ENCODE measurements around the gene CCPG1. TPM values are rescaled to one million over a fixed set of nuclear protein-coding genes. Genes with fewer than 3 reads are reported as not detected.

Gene CCPG1
- total RNA-seq, 1 experiment from 2014 or later, result 54.6 TPM

DNA sequence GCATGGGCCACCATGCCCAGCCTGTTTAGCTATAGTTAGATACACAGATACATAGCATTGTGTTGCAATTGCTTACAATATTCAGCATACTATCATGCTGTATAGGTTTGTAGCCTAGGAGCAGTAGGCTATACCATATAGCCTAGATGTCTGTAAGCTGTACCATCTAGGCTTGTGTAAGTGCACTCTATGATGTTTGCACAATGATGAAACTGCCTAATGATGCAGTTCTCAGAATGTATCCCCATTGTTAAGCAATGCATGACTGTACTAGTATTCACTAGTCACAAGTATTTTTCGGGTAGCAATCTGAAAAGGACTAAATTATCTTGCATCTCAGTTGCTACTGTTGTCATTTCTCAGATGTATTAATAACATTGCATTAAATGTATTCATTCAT, 73.2 kb downstream of the CCPG1 start:
- Histone ChIP-seq H3K36me3 (ENCODE audit: control insufficient read depth, insufficient read depth, low read length) (no peaks in the 10 kb centered on the region; the same call in 1 of the 2 replicates), H3K4me1 (no peaks in the 10 kb centered on the region), H3K4me3 (ENCODE audit: low read depth, low read length) (no peak overlapping the region), H3K9me3 (no peaks in the 10 kb centered on the region), H3K27me3 (replicated peaks; ENCODE audit: control insufficient read depth, insufficient read depth, low read length) (no peaks in the 10 kb centered on the region)
- TF ChIP-seq, protein P1, sequence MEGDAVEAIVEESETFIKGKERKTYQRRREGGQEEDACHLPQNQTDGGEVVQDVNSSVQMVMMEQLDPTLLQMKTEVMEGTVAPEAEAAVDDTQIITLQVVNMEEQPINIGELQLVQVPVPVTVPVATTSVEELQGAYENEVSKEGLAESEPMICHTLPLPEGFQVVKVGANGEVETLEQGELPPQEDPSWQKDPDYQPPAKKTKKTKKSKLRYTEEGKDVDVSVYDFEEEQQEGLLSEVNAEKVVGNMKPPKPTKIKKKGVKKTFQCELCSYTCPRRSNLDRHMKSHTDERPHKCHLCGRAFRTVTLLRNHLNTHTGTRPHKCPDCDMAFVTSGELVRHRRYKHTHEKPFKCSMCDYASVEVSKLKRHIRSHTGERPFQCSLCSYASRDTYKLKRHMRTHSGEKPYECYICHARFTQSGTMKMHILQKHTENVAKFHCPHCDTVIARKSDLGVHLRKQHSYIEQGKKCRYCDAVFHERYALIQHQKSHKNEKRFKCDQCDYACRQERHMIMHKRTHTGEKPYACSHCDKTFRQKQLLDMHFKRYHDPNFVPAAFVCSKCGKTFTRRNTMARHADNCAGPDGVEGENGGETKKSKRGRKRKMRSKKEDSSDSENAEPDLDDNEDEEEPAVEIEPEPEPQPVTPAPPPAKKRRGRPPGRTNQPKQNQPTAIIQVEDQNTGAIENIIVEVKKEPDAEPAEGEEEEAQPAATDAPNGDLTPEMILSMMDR (IDR thresholded peaks at IDR 0.05; ENCODE audit: insufficient read depth in 1 of 2, low read depth in 1 of 2, low read length in 1 of 2, severe bottlenecking in 1 of 2, unreplicated experiment in 1 of 2), result no peak
- no peaks in the 10 kb centered on the region for H3K27me3 Mint-ChIP-seq (ENCODE audit: insufficient read depth, unreplicated experiment)
- ChIA-PET CTCF (no interaction called here), POLR2A (no interaction called here)
- no peak for DNase-seq
- intact Hi-C loops (cut with micrococcal nuclease; ENCODE audit: unreplicated experiment), result no loop called here
- H3K9me3 Mint-ChIP-seq (ENCODE audit: unreplicated experiment), result no peaks in the 10 kb centered on the region
- BruUV-seq (replicated peaks), result no TSS peak
- H3K36me3 Mint-ChIP-seq (ENCODE audit: insufficient read depth, unreplicated experiment), result no peaks in the 10 kb centered on the region
- no peak overlapping the region for H3K4me3 Mint-ChIP-seq (ENCODE audit: unreplicated experiment)
- no peak overlapping the region for H3K27ac Mint-ChIP-seq (ENCODE audit: unreplicated experiment)
- no peaks in the 10 kb centered on the region for H3K4me1 Mint-ChIP-seq (ENCODE audit: low read depth, unreplicated experiment)

- Mint-ChIP-seq H3K27me3 (ENCODE audit: insufficient read depth, unreplicated experiment) (no peaks in the 10 kb centered on the region), H3K9me3 (ENCODE audit: unreplicated experiment) (no peaks in the 10 kb centered on the region), H3K36me3 (ENCODE audit: insufficient read depth, unreplicated experiment) (no peaks in the 10 kb centered on the region), H3K27ac (ENCODE audit: unreplicated experiment) (no peak overlapping the region), H3K4me1 (ENCODE audit: low read depth, unreplicated experiment) (no peaks in the 10 kb centered on the region), H3K4me3 (ENCODE audit: unreplicated experiment) (no peak overlapping the region)
- TF ChIP-seq, protein P1 (IDR thresholded peaks at IDR 0.05; ENCODE audit: insufficient read depth in 1 of 2, low read depth in 1 of 2, low read length in 1 of 2, severe bottlenecking in 1 of 2, unreplicated experiment in 1 of 2), result no peak
- Histone ChIP-seq H3K36me3 (ENCODE audit: control insufficient read depth, insufficient read depth, low read length) (no peaks in the 10 kb centered on the region; the same call in 1 of the 2 replicates), H3K4me3 (ENCODE audit: low read depth, low read length) (no peak overlapping the region), H3K9me3 (no peaks in the 10 kb centered on the region), H3K27me3 (replicated peaks; ENCODE audit: control insufficient read depth, insufficient read depth, low read length) (no peaks in the 10 kb centered on the region), H3K4me1 (no peaks in the 10 kb centered on the region)
- intact Hi-C loops (cut with micrococcal nuclease; ENCODE audit: unreplicated experiment), result no loop called here
- POLR2A ChIA-PET, result no interaction called here
- no TSS peak for BruUV-seq (replicated peaks)
- no peak for DNase-seq
- CTCF ChIA-PET, result no interaction called here
Observed at GRCh38 chr15:55334371-55334770, 73.8 kb downstream of the CCPG1 start.

GRCh38 chr15:55327387-55327786, 80.8 kb downstream of the CCPG1 start:
- no peaks in the 10 kb centered on the region for H3K9me3 ChIP-seq
- no peaks in the 10 kb centered on the region for H3K4me1 ChIP-seq
- Mint-ChIP-seq H3K27me3 (ENCODE audit: insufficient read depth, unreplicated experiment) (no peaks in the 10 kb centered on the region), H3K27ac (ENCODE audit: unreplicated experiment) (no peak overlapping the region), H3K4me1 (ENCODE audit: low read depth, unreplicated experiment) (peaks cover 2% of the 10 kb centered on the region), H3K9me3 (ENCODE audit: unreplicated experiment) (no peaks in the 10 kb centered on the region), H3K4me3 (ENCODE audit: unreplicated experiment) (no peak overlapping the region), H3K36me3 (ENCODE audit: insufficient read depth, unreplicated experiment) (no peaks in the 10 kb centered on the region)
- DNase-seq, result no peak
- intact Hi-C loops (cut with micrococcal nuclease; ENCODE audit: unreplicated experiment), result no loop called here
- POLR2A ChIA-PET, result no interaction called here
- no TSS peak for BruUV-seq (replicated peaks)
- TF ChIP-seq, protein P1 (IDR thresholded peaks at IDR 0.05; ENCODE audit: insufficient read depth in 1 of 2, low read depth in 1 of 2, low read length in 1 of 2, severe bottlenecking in 1 of 2, unreplicated experiment in 1 of 2), result no peak
- CTCF ChIA-PET, result no interaction called here
- no peak overlapping the region for H3K4me3 ChIP-seq (ENCODE audit: low read depth, low read length)
- H3K36me3 ChIP-seq (ENCODE audit: control insufficient read depth, insufficient read depth, low read length), result no peaks in the 10 kb centered on the region; the same call in 1 of the 2 replicates
- H3K27me3 ChIP-seq (replicated peaks; ENCODE audit: control insufficient read depth, insufficient read depth, low read length), result no peaks in the 10 kb centered on the region
